NCI-H1092 treated with DMSO at 0.1 percent for 48 hours (cell line): ENCODE data around the gene RAB11FIP3.

Experiments used
- DNase-seq: peaks from one replicate; lab custom pipeline; 2025; lab: John Stamatoyannopoulos, UW

The RAB11FIP3 gene

GRCh38 chr16:518858-519257, 93.4 kb downstream of the RAB11FIP3 start:
- DNase-seq: no peak

GRCh38 chr16:519425-519824, 94.0 kb downstream of the RAB11FIP3 start:
- DNase-seq: no peak

- DNase-seq: no peak
These were observed 94.6 kb downstream of the RAB11FIP3 start for GRCh38 chr16:519841-520687.

GRCh38 chr16:520847-521246, 95.4 kb downstream of the RAB11FIP3 start:
- no peak for DNase-seq

GRCh38 chr16:521381-522210, 96.1 kb downstream of the RAB11FIP3 start:
- DNase-seq: no peak

GRCh38 chr16:522320-523096, 97.1 kb downstream of the RAB11FIP3 start:
- DNase-seq: no peak

- DNase-seq: no peak
These were observed 97.8 kb downstream of the RAB11FIP3 start for GRCh38 chr16:523097-523741.

GRCh38 chr16:524274-525040, 99.0 kb downstream of the RAB11FIP3 start:
- no peak for DNase-seq

GRCh38 chr16:525123-525519, 99.7 kb downstream of the RAB11FIP3 start:
- DNase-seq: no peak

- DNase-seq: no peak
These were observed 100.2 kb downstream of the RAB11FIP3 start for GRCh38 chr16:525520-526180.

- DNase-seq: peak; percentile 51
These were observed 100.9 kb downstream of the RAB11FIP3 start for GRCh38 chr16:526181-527014.

- DNase-seq: peak; percentile 83
These were observed 101.8 kb downstream of the RAB11FIP3 start, which contains the start of gene CAPN15 for GRCh38 chr16:527015-527903. CAPN15 (plus strand) TSS chr16:527712; CDS start chr16:546839, 19,127 bp downstream.

- no peak for DNase-seq
These were observed 102.9 kb downstream of the RAB11FIP3 start for GRCh38 chr16:528111-529011.

GRCh38 chr16:529012-529575, 103.6 kb downstream of the RAB11FIP3 start:
- DNase-seq: no peak

- DNase-seq: no peak
These were observed 104.8 kb downstream of the RAB11FIP3 start for GRCh38 chr16:530111-530817.

- no peak for DNase-seq
These were observed 106.2 kb downstream of the RAB11FIP3 start for GRCh38 chr16:531494-532125.
